T-helper 1 cell treated with Interleukin-12 subunit alpha and Interleukin-12 subunit beta and Interleukin-4 antibody, amounts not matched to agents 30 ng/mL and 1 ng/mL, for 36 hours (primary cell): ENCODE results near the gene LRRC4. TPM values are rescaled to one million over a fixed set of nuclear protein-coding genes. Genes with fewer than 3 reads are reported as not detected.

ENCODE experiments used
- intact Hi-C: fragments of 100-400 bp; cut with micrococcal nuclease; formaldehyde crosslinking; loops from one replicate; pipeline ENCODE4 v1.15.1; 2024
- total RNA-seq: library from RNA; stranded (reverse); gene quantifications from 2 replicates; pipeline ENCODE4 v1.2.3, GENCODE V29; 2022

Gene LRRC4
- total RNA-seq, 1 donor from 2014 or later: not detected

GRCh38 chr7:128032605-128033235 is 1.5 kb upstream of the LRRC4 start:
- intact Hi-C loops: loop anchor here (2.0 kb wide), 3 partner anchors 14 to 324 kb away; no protein-coding TSS in a partner anchor

GRCh38 chr7:128031901-128032604 is 816 bp upstream of the LRRC4 start:
- intact Hi-C loops: loop anchor here (2.0 kb wide), 3 partner anchors 15 to 323 kb away; no protein-coding TSS in a partner anchor

- intact Hi-C loops: no loop called here
These were observed 979 bp downstream of the LRRC4 start for GRCh38 chr7:128030263-128030653.

- intact Hi-C loops: no loop called here
These were observed 1.7 kb downstream of the LRRC4 start for GRCh38 chr7:128029405-128029995.

- intact Hi-C loops: no loop called here
These were observed 3.7 kb downstream of the LRRC4 start for GRCh38 chr7:128027485-128027980.

GRCh38 chr7:128026551-128026950 is 4.7 kb downstream of the LRRC4 start:
- intact Hi-C loops: no loop called here

- intact Hi-C loops: no loop called here
These were observed 5.4 kb downstream of the LRRC4 start for GRCh38 chr7:128025819-128026218.

- intact Hi-C loops: no loop called here
These were observed 5.9 kb downstream of the LRRC4 start for GRCh38 chr7:128025380-128025779.

- intact Hi-C loops: no loop called here
These were observed 7.1 kb downstream of the LRRC4 start for GRCh38 chr7:128024151-128024550.

- intact Hi-C loops: no loop called here
These were observed 8.4 kb downstream of the LRRC4 start for GRCh38 chr7:128022631-128023532.

- intact Hi-C loops: no loop called here
These were observed 9.9 kb downstream of the LRRC4 start for GRCh38 chr7:128021366-128021765.

GRCh38 chr7:128020159-128020558 is 11.1 kb downstream of the LRRC4 start:
- intact Hi-C loops: no loop called here

- intact Hi-C loops: no loop called here
These were observed 11.9 kb downstream of the LRRC4 start for GRCh38 chr7:128019288-128019687.

- intact Hi-C loops: no loop called here
These were observed 13.1 kb downstream of the LRRC4 start for GRCh38 chr7:128017862-128018845.

- intact Hi-C loops: no loop called here
These were observed 13.8 kb downstream of the LRRC4 start for GRCh38 chr7:128017460-128017859.

- intact Hi-C loops: no loop called here
These were observed 16.4 kb downstream of the LRRC4 start for GRCh38 chr7:128014811-128015210.

GRCh38 chr7:128011131-128011661 is 20.0 kb downstream of the LRRC4 start:
- intact Hi-C loops: no loop called here

GRCh38 chr7:128010391-128011127 is 20.7 kb downstream of the LRRC4 start:
- intact Hi-C loops: no loop called here

- intact Hi-C loops: no loop called here
These were observed 22.5 kb downstream of the LRRC4 start for GRCh38 chr7:128008744-128009143.
